K562 (cell line): ENCODE data around the gene ACOT13. TPM values are rescaled to one million over a fixed set of nuclear protein-coding genes. Genes with fewer than 3 reads are reported as not detected.
"Not testable (repeated sequence)": the region's sequence is repeated elsewhere in the genome, so short reads cannot be mapped to it uniquely, and the experiment has no call there.

ENCODE experiments used
- ATAC-seq: fragments of 200-7000 bp; cut with Tn5 transposase; 3 replicates; pipeline ENCODE4 v1.9.1; 2020; ENCODE audit warnings: moderate library complexity
- BruUV-seq: library from RNA; stranded (reverse); fragments of 400-500 nt; replicated peaks from 2 replicates; lab custom pipeline; 2021; lab: Mats Ljungman, UMichigan
- CTCF ChIA-PET: fragments of 300-600 bp; formaldehyde crosslinking; extraction: SDS; loops from one replicate; lab custom pipeline; 2021; ENCODE audit warnings: low intra/inter-chr PET ratio; lab: Yijun Ruan, JAX
- POLR2A ChIA-PET: fragments of 300-600, 350-650 bp; sonication (Branson Sonifier 250); formaldehyde crosslinking; extraction: SDS; loops from one replicate; lab custom pipeline; 2021; ENCODE audit warnings: antibody characterized with exemption, inconsistent platforms; lab: Yijun Ruan, JAX
- DNase-seq, 4 experiments: peaks; one replicate each; pipeline versions ENCODE4 v3.0.0 to v3.0.0-alpha.2; 2011 to 2018; ENCODE audit warnings: low spot score in 3 of 4, mixed read lengths in 3 of 4; ENCODE audit errors: extremely low read depth in 1 of 4
- FAIRE-seq: peaks from 2 replicates; lab custom pipeline; 2011; peaks lifted over from hg19 to GRCh38; lab: Jason Lieb, UNC
- H2AFZ ChIP-seq: 2 replicates; pipeline ENCODE4 v1.6.0; 2011; ENCODE audit warnings: low read depth, low read length, control low read depth, inconsistent platforms
- H3K27ac ChIP-seq: fragments of 200-600 bp; 3 replicates; pipeline ENCODE4 v1.8.0; 2011; ENCODE audit warnings: low read depth, mild to moderate bottlenecking, control low read depth, inconsistent platforms, low read length, moderate library complexity, mixed read lengths; ENCODE audit errors: extremely low read depth
- H3K27me3 ChIP-seq, 2 experiments: fragments of 300-600 bp in 1 of 2; 2 replicates in 1 of 2; 3 replicates in 1 of 2; pipeline versions ENCODE4 v1.6.0 to v1.8.0; 2011; ENCODE audit warnings: inconsistent platforms in 2 of 2, low read length in 2 of 2, mild to moderate bottlenecking in 1 of 2, mixed read lengths in 1 of 2, moderate library complexity in 1 of 2; ENCODE audit not compliant: control insufficient read depth in 2 of 2, insufficient read depth in 2 of 2
- H3K36me3 ChIP-seq: fragments of 300-600 bp; 3 replicates; pipeline ENCODE4 v1.8.0; 2011; ENCODE audit warnings: mild to moderate bottlenecking, low read length, inconsistent platforms; ENCODE audit not compliant: control insufficient read depth, insufficient read depth
- H3K4me1 ChIP-seq, 2 experiments: fragments of 200-600 bp in 1 of 2; replicated peaks in 1 of 2; 2 replicates in 1 of 2; 3 replicates in 1 of 2; pipeline versions ENCODE4 v1.5.1 to v1.8.0; 2011; ENCODE audit warnings: inconsistent platforms in 2 of 2, low read length in 2 of 2, mild to moderate bottlenecking in 1 of 2, mixed read lengths in 1 of 2, moderate library complexity in 1 of 2; ENCODE audit not compliant: control insufficient read depth in 2 of 2, insufficient read depth in 2 of 2
- H3K4me2 ChIP-seq: 2 replicates; pipeline ENCODE4 v1.6.1; 2011; ENCODE audit warnings: low read length, control low read depth, inconsistent platforms, mixed read lengths; ENCODE audit not compliant: insufficient read depth
- H3K4me3 ChIP-seq: fragments of 200-600 bp; sonication (generic), shearing (Covaris generic); 2 replicates; pipeline ENCODE4 v1.5.1; 2016; ENCODE audit warnings: control low read depth, inconsistent platforms
- H3K79me2 ChIP-seq: fragments of 200-600 bp; 3 replicates; pipeline ENCODE4 v1.8.0; 2011; ENCODE audit warnings: low read length, inconsistent platforms; ENCODE audit not compliant: control insufficient read depth, insufficient read depth
- H3K9ac ChIP-seq, 2 experiments: 2 replicates each; pipeline versions ENCODE4 v1.6.0 to v1.6.1; 2011; ENCODE audit warnings: low read depth in 2 of 2, low read length in 2 of 2, control low read depth in 1 of 2, inconsistent platforms in 1 of 2, mild to moderate bottlenecking in 1 of 2, mixed read lengths in 1 of 2; ENCODE audit not compliant: insufficient read depth in 1 of 2
- H3K9me1 ChIP-seq: one replicate; pipeline ENCODE4 v1.6.0; 2011; ENCODE audit warnings: inconsistent platforms, mild to moderate bottlenecking, low read length, moderate library complexity; ENCODE audit not compliant: control insufficient read depth, insufficient read depth
- H3K9me3 ChIP-seq: replicated peaks from 2 replicates; pipeline ENCODE4 v1.5.1; 2011; ENCODE audit warnings: low read depth, low read length, inconsistent platforms; ENCODE audit not compliant: control insufficient read depth, insufficient read depth
- H4K20me1 ChIP-seq: replicated peaks from 2 replicates; pipeline ENCODE4 v1.6.1; 2011; ENCODE audit warnings: low read length, inconsistent platforms, mixed read lengths; ENCODE audit not compliant: control insufficient read depth, insufficient read depth
- CREM ChIP-seq: IDR thresholded peaks from 2 replicates; pipeline ENCODE4 v1.6.1; 2014; ENCODE audit warnings: antibody characterized with exemption, low read depth
- MEIS2 ChIP-seq: fragments of 450-650 bp; IDR thresholded peaks from 2 replicates; pipeline ENCODE4 v1.6.1; 2014; ENCODE audit warnings: mild to moderate bottlenecking; ENCODE audit not compliant: partially characterized antibody
- POLR3A ChIP-seq: IDR thresholded peaks from 2 replicates; pipeline ENCODE4 v1.6.1; 2011; ENCODE audit warnings: borderline replicate concordance, mild to moderate bottlenecking, moderate library complexity; ENCODE audit not compliant: insufficient read length, insufficient read depth; ENCODE audit errors: extremely low read depth
- WGBS: fragments of 100-300 bp; shearing (Covaris generic); methylation state at CpG from one replicate; pipeline ENCODE4 v1.1.6; 2016; ENCODE audit warnings: low coverage, mixed read lengths; ENCODE audit not compliant: insufficient coverage; ENCODE audit errors: missing lambda C conversion rate; 5-methylcytosine and 5-hydroxymethylcytosine counted together
- in situ Hi-C: fragments of 300-500 bp; cut with MboI; formaldehyde crosslinking; loops from 4 replicates; pipeline ENCODE4 v1.15.0; 2018; ENCODE audit warnings: inconsistent platforms, mixed read lengths
- intact Hi-C: fragments of 100-400 bp; cut with micrococcal nuclease; formaldehyde crosslinking; loops from 2 replicates; pipeline ENCODE4 v1.14.2; 2022
- polyA plus RNA-seq, 8 experiments: library from polyadenylated mRNA; depleted of rRNA in 4 of 8; stranded (reverse) in 5 of 8; unstranded in 3 of 8; fragments of >200 nt; fragmentation: Nextera tagmentation in 2 of 8; fragmentation: Illumina TruSeq in 1 of 8; extraction: Ambion mirVana in 2 of 8; extraction: Trizol in 1 of 8; gene quantifications; 2 replicates each; pipeline versions ENCODE4 v1.2.1 to v1.2.3, GENCODE V29; 2011 to 2014; ENCODE audit warnings: inconsistent platforms in 1 of 8, missing spikeins in 1 of 8
- total RNA-seq, 7 experiments: library from RNA; depleted of rRNA in 6 of 7; stranded (reverse); fragments of >200 nt in 6 of 7; fragmentation: Illumina TruSeq in 2 of 7; extraction: Trizol in 2 of 7; gene quantifications; 2 replicates each; pipeline versions ENCODE4 v1.2.1 to v1.2.3, GENCODE V29; 2011 to 2021; ENCODE audit warnings: low replicate concordance in 1 of 7
- TF ChIP-seq, protein P1 (sequence below): IDR thresholded peaks from 2 replicates; pipeline ENCODE4 v1.6.1; 2016; ENCODE audit warnings: missing genetic modification characterization, missing compliant biosample characterization

Gene ACOT13
- total and polyA plus RNA-seq, 9 of the 15 experiments (the other 6 are each of a cell fraction or from before 2014, with no cell fraction given) = 14.1 to 129 (median 65.7) TPM

GRCh38 chr6:24734710-24735109, 67.8 kb downstream of the ACOT13 start:
- ATAC-seq, H3K27me3 ChIP-seq, H3K9ac ChIP-seq, H3K9me1 ChIP-seq, H3K79me2 ChIP-seq, H3K36me3 ChIP-seq, H3K4me2 ChIP-seq, BruUV-seq, H3K27ac ChIP-seq, intact Hi-C loops, H2AFZ ChIP-seq, H4K20me1 ChIP-seq, FAIRE-seq, H3K4me1 ChIP-seq, DNase-seq, H3K4me3 ChIP-seq, in situ Hi-C loops, CTCF ChIA-PET: not testable (repeated sequence)
- POLR2A ChIA-PET = interaction anchor here (0.8 to 1.2 kb wide), 3 partner anchors 10 to 16 kb away, joined by 3 to 5 read pairs (median 3); partner anchors contain the start of gene C6orf62
- 5% methylated on average over 4 of the region's 4 CpGs for WGBS
- TF ChIP-seq, protein P1, sequence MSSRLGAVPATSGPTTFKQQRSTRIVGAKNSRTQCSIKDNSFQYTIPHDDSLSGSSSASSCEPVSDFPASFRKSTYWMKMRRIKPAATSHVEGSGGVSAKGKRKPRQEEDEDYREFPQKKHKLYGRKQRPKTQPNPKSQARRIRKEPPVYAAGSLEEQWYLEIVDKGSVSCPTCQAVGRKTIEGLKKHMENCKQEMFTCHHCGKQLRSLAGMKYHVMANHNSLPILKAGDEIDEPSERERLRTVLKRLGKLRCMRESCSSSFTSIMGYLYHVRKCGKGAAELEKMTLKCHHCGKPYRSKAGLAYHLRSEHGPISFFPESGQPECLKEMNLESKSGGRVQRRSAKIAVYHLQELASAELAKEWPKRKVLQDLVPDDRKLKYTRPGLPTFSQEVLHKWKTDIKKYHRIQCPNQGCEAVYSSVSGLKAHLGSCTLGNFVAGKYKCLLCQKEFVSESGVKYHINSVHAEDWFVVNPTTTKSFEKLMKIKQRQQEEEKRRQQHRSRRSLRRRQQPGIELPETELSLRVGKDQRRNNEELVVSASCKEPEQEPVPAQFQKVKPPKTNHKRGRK (tag) = peak; percentile 59; the same call in 1 of the 2 replicates
- peaks cover 16% of the 10 kb centered on the region for H3K9me3 ChIP-seq

GRCh38 chr6:24738741-24739140, 71.9 kb downstream of the ACOT13 start:
- H2AFZ ChIP-seq = peak overlapping the region; percentile 45; the same call in 1 of the 2 replicates
- no peak; the same call in 2 of the 3 replicates for ATAC-seq
- ChIA-PET POLR2A (interaction anchor here (0.7 to 1.4 kb wide), 4 partner anchors 13 to 19 kb away, joined by 3 to 4 read pairs (median 4); partner anchors contain the start of gene C6orf62), CTCF (no interaction called here)
- no peak for DNase-seq
- WGBS = 13% methylated on average over 3 of the region's 3 CpGs
- H3K27ac ChIP-seq = no peak overlapping the region
- no peaks in the 10 kb centered on the region for H3K27me3 ChIP-seq
- H3K9ac ChIP-seq = 0 out of 4 replicates have a peak overlapping the region, but pooled peaks of 1 of the 2 experiments have one; percentile 10
- no peak overlapping the region for H3K4me2 ChIP-seq
- in situ Hi-C loops (no loop called here), intact Hi-C loops (no loop called here)
- no peaks in the 10 kb centered on the region for H3K9me3 ChIP-seq
- H3K4me1 ChIP-seq = peaks cover 0 to 13% of the 10 kb centered on the region in 2 experiments; a peak in 4 of 5 replicates
- H3K9me1 ChIP-seq = no peaks in the 10 kb centered on the region
- H3K36me3 ChIP-seq = no peaks in the 10 kb centered on the region
- no TSS peak for BruUV-seq
- no peak for FAIRE-seq
- H4K20me1 ChIP-seq = no peaks in the 10 kb centered on the region
- H3K79me2 ChIP-seq = no peaks in the 10 kb centered on the region
- TF ChIP-seq CREM (no peak), MEIS2 (no peak), POLR3A (no peak)
- no peak overlapping the region for H3K4me3 ChIP-seq
